ENCODE data around the gene STOX1. TPM values are rescaled to one million over a fixed set of nuclear protein-coding genes. Genes with fewer than 3 reads are reported as not detected.
A peak's percentile ranks its signal among the peaks of the same experiment; 100 is the strongest.
"Not testable (repeated sequence)": the region's sequence is repeated elsewhere in the genome, so short reads cannot be mapped to it uniquely, and the experiment has no call there.

STOX1 gene
- polyA plus RNA-seq, 1 experiment: not detected

DNA sequence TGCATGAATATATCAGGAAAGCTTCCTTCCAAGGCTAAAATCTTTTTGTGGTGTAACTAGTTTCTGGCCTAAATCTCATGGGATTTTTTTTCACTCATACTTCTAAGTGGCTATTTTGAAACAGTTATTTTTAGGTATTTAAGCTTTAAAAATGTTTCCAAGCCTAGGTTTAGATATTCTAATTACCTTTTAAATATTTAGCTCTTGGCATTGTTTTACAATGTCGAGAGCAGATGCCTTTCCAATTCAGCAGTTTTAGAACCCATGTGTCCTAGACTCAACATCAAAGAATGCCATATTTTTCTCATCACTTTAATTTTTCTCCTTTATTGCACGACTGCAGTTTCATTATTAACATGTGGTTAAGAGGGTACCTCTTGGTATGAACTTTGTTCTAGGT lies 27.1 kb upstream of the STOX1 start:
- ChIA-PET POLR2A (interaction anchor here (0.6 kb wide), 1 partner anchor 62 kb away, joined by 4 read pairs; no protein-coding TSS in a partner anchor), CTCF (interaction anchor here (0.9 to 2.1 kb wide), 2 partner anchors 27 to 97 kb away, joined by 4 to 13 read pairs; partner anchors contain the start of gene STOX1)
- H3K27me3 ChIP-seq (ENCODE audit: control insufficient read depth, insufficient read depth, low read length): no peaks in the 10 kb centered on the region
- TF ChIP-seq, protein P1, sequence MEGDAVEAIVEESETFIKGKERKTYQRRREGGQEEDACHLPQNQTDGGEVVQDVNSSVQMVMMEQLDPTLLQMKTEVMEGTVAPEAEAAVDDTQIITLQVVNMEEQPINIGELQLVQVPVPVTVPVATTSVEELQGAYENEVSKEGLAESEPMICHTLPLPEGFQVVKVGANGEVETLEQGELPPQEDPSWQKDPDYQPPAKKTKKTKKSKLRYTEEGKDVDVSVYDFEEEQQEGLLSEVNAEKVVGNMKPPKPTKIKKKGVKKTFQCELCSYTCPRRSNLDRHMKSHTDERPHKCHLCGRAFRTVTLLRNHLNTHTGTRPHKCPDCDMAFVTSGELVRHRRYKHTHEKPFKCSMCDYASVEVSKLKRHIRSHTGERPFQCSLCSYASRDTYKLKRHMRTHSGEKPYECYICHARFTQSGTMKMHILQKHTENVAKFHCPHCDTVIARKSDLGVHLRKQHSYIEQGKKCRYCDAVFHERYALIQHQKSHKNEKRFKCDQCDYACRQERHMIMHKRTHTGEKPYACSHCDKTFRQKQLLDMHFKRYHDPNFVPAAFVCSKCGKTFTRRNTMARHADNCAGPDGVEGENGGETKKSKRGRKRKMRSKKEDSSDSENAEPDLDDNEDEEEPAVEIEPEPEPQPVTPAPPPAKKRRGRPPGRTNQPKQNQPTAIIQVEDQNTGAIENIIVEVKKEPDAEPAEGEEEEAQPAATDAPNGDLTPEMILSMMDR (IDR thresholded peaks at IDR 0.05; ENCODE audit: insufficient read depth, low read depth, low read length): no peak
- no peak overlapping the region for H3K4me3 ChIP-seq (ENCODE audit: low read depth, low read length)
- DNase-seq (ENCODE audit: low read depth): peak; percentile 11
- H3K36me3 ChIP-seq (ENCODE audit: control insufficient read depth, insufficient read depth, low read length): peaks cover 1% of the 10 kb centered on the region; the same call in 1 of the 2 replicates

DNA sequence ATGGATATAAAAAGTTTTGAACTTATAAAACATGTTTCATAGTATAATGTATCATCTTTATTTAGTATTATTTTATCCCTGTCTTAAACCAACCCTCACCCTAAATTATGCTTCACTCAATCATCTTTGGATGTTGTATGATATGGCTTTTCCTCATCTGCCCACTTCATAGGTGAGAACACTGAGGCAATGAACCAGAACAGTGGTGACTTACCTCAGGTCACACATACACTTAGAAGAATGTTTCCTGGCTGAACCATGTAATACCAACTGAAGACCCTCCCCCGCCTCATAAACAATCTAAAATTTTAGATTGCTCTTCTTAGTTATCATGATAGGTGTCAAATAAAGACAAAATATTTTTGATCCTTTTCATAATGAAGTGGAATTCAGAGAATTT lies 22.6 kb upstream of the STOX1 start:
- no peak for DNase-seq (ENCODE audit: low read depth)
- TF ChIP-seq, protein P1 (IDR thresholded peaks at IDR 0.05; ENCODE audit: insufficient read depth, low read depth, low read length): no peak
- H3K4me3 ChIP-seq (ENCODE audit: low read depth, low read length): no peak overlapping the region
- POLR2A ChIA-PET: no interaction called here
- H3K27me3 ChIP-seq (ENCODE audit: control insufficient read depth, insufficient read depth, low read length): no peaks in the 10 kb centered on the region
- H3K36me3 ChIP-seq (ENCODE audit: control insufficient read depth, insufficient read depth, low read length): no peaks in the 10 kb centered on the region
- CTCF ChIA-PET: no interaction called here

DNA sequence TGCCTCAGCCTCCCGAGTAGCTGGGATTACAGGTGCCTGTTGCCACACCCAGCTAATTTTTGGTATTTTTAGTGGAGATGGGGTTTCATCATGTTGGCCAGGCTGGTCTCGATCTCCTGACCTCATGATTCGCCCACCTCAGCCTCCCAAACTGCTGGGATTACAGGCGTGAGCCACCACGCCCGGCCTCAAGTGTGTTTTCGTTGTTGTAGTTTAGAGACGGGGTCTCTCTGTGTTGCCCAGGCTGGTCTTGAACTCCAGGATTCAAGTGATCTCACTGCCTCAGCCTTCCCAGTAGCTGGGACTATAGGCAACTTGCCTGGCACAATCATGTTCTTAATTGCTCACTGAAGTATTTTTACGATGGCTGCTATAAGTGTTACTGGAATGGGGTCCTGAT lies 16.5 kb upstream of the STOX1 start:
- DNase-seq (ENCODE audit: low read depth); POLR2A ChIA-PET; H3K4me3 ChIP-seq (ENCODE audit: low read depth, low read length); H3K27me3 ChIP-seq (ENCODE audit: control insufficient read depth, insufficient read depth, low read length); H3K36me3 ChIP-seq (ENCODE audit: control insufficient read depth, insufficient read depth, low read length); CTCF ChIA-PET: not testable (repeated sequence)

DNA sequence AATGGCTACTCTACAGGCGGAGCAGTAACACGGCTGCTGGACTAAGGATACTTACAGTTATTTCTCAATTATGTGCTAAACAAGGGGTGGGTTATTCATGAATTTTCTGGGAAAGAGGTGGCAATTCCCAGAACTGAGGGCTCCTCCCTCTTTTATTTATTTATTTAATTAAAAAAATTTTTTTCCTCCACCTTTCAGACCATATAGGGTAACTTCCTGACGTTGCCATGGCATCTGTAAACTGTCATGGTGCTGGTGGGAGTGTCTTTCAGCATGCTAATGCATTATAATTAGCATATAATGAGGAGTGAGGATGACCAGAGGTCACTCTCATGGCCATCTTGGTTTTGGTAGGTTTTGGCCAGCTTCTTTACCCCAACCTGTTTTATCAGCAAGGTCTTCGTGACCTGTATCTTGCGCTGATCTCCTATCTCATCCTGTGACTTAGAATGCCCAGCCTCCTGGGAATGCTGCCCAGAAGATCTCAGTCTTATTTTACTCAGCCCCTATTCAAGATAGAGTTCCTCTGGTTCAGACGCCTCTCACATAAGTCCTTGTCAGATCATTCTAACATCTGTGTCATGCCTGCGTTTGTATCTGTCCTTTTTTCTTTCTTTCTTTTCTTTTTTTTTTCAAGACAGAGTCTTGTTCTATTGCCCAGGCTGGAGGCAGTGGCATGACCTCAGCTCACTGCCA lies 15.9 kb upstream of the STOX1 start:
- POLR2A ChIA-PET: no interaction called here

DNA sequence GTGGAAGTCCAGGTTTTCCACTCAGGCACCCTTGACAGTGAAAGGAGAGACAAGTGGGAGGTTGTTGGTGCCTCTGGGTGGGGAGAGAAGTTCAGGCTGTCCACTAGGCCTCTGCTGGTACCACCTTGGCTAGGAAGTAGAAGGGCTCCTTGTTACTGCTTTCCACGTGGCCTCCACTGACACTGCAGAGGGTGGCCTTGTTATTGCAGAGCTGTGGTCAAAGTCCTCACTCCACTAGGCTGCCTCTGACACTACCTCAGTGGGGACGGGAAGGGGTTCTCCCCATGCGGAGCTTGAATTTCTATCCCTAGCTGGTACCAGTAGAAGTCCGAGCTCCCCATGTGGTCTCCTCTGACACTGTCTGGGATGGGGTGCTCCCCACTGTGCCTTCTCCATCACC lies 14.9 kb upstream of the STOX1 start:
- TF ChIP-seq, protein P1 (IDR thresholded peaks at IDR 0.05; ENCODE audit: insufficient read depth, low read depth, low read length): no peak
- DNase-seq (ENCODE audit: low read depth): no peak
- Histone ChIP-seq H3K36me3 (ENCODE audit: control insufficient read depth, insufficient read depth, low read length) (no peaks in the 10 kb centered on the region), H3K27me3 (ENCODE audit: control insufficient read depth, insufficient read depth, low read length) (no peaks in the 10 kb centered on the region), H3K4me3 (ENCODE audit: low read depth, low read length) (no peak overlapping the region)
- ChIA-PET CTCF (interaction anchor here (1.3 kb wide), 1 partner anchor 25 kb away, joined by 4 read pairs; no protein-coding TSS in a partner anchor), POLR2A (no interaction called here)

More for the DNA sequence above, 15.9 kb upstream of the STOX1 start:
- CTCF ChIA-PET: no interaction called here
- Histone ChIP-seq H3K27me3 (ENCODE audit: control insufficient read depth, insufficient read depth, low read length) (no peaks in the 10 kb centered on the region), H3K4me3 (ENCODE audit: low read depth, low read length) (no peak overlapping the region), H3K36me3 (ENCODE audit: control insufficient read depth, insufficient read depth, low read length) (no peaks in the 10 kb centered on the region)
- TF ChIP-seq, protein P1 (IDR thresholded peaks at IDR 0.05; ENCODE audit: insufficient read depth, low read depth, low read length): no peak
- DNase-seq (ENCODE audit: low read depth): no peak

DNA sequence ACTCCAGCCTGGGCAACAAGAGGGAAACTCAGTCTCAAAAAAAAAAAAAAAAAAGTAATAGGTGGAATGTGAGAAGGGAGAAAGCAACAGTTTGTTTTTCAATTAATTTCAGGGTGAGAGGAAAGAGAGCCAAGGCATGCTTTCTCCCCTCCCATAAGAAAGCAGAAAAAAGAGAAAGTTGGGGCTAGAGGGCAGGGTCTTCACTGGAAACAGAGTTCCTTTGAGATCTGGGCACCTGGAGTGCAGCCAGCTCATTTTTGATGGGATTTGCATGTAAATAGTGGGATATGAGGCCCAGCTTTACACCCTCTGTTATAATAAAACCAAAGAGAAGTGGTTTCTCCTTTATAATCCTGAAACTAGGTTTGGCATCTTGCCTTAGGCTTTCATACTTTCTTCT lies 13.8 kb upstream of the STOX1 start:
- Histone ChIP-seq H3K27me3 (ENCODE audit: control insufficient read depth, insufficient read depth, low read length) (no peaks in the 10 kb centered on the region), H3K4me3 (ENCODE audit: low read depth, low read length) (no peak overlapping the region), H3K36me3 (ENCODE audit: control insufficient read depth, insufficient read depth, low read length) (no peaks in the 10 kb centered on the region)
- TF ChIP-seq, protein P1 (IDR thresholded peaks at IDR 0.05; ENCODE audit: insufficient read depth, low read depth, low read length): no peak
- CTCF ChIA-PET: no interaction called here
- POLR2A ChIA-PET: no interaction called here
- DNase-seq (ENCODE audit: low read depth): no peak
